IMR-90 (cell line): Measurements from ENCODE around the gene POLR1E. TPM values are rescaled to one million over a fixed set of nuclear protein-coding genes. Genes with fewer than 3 reads are reported as not detected.

Experiments
- ATAC-seq: fragments of 200-7000 bp; cut with Tn5 transposase; 2 replicates; pipeline ENCODE4 v1.9.1; 2020; ENCODE audit warnings: low read depth, mild to moderate bottlenecking, moderate library complexity
- BruUV-seq: library from RNA; stranded (reverse); fragments of 400-500 nt; replicated peaks from 2 replicates; lab custom pipeline; 2021; lab: Mats Ljungman, UMichigan
- CTCF ChIA-PET: fragments of 300-600 bp; formaldehyde crosslinking; extraction: SDS; loops from one replicate; lab custom pipeline; 2021; ENCODE audit warnings: antibody characterized with exemption; lab: Yijun Ruan, JAX
- POLR2A ChIA-PET: fragments of 300-600 bp; sonication (Branson Sonifier 250); formaldehyde crosslinking; loops from one replicate; lab custom pipeline; 2022; ENCODE audit warnings: antibody characterized with exemption; ENCODE audit not compliant: unreplicated experiment; lab: Charles Lee
- DNase-seq: peaks from one replicate; pipeline ENCODE4 v3.0.0; 2013
- H2AFZ ChIP-seq: replicated peaks from 2 replicates; pipeline ENCODE3; 2013; ENCODE audit warnings: low read length, mild to moderate bottlenecking; ENCODE audit not compliant: poor library complexity
- H2AK5ac ChIP-seq: 2 replicates; pipeline ENCODE4 v1.6.1; 2013; ENCODE audit warnings: low read depth, low read length, inconsistent platforms
- H2AK9ac ChIP-seq: replicated peaks from 2 replicates; pipeline ENCODE3; 2013; ENCODE audit warnings: mild to moderate bottlenecking, low read depth, low read length, moderate library complexity; ENCODE audit not compliant: poor library complexity
- H2BK120ac ChIP-seq: 2 replicates; pipeline ENCODE4 v1.6.1; 2013; ENCODE audit warnings: low read depth, low read length, inconsistent platforms
- H2BK15ac ChIP-seq: 3 replicates; pipeline ENCODE4 v1.6.1; 2013; ENCODE audit warnings: low read depth, low read length, inconsistent platforms
- H2BK20ac ChIP-seq: 2 replicates; pipeline ENCODE4 v1.6.1; 2013; ENCODE audit warnings: low read depth, mild to moderate bottlenecking, inconsistent platforms, low read length, moderate library complexity
- H2BK5ac ChIP-seq: 2 replicates; pipeline ENCODE4 v1.6.1; 2013; ENCODE audit warnings: mild to moderate bottlenecking, low read depth, low read length, inconsistent platforms; ENCODE audit not compliant: poor library complexity, severe bottlenecking
- H3K14ac ChIP-seq: replicated peaks from 2 replicates; pipeline ENCODE4 v1.6.1; 2013; ENCODE audit warnings: low read depth, low read length, inconsistent platforms
- H3K18ac ChIP-seq: 2 replicates; pipeline ENCODE4 v1.6.1; 2013; ENCODE audit warnings: low read depth, low read length, control low read depth
- H3K23ac ChIP-seq: 2 replicates; pipeline ENCODE4 v1.6.1; 2013; ENCODE audit warnings: low read depth, low read length, inconsistent platforms
- H3K27ac ChIP-seq: 2 replicates; pipeline ENCODE4 v1.5.1; 2013; ENCODE audit warnings: mild to moderate bottlenecking, control low read depth, low read length; ENCODE audit not compliant: insufficient read depth
- H3K27me3 ChIP-seq: 2 replicates; pipeline ENCODE4 v1.6.1; 2013; ENCODE audit warnings: low read length; ENCODE audit not compliant: control insufficient read depth, insufficient read depth
- H3K36me3 ChIP-seq: 2 replicates; pipeline ENCODE4 v1.6.1; 2013; ENCODE audit warnings: low read length, mixed read lengths; ENCODE audit not compliant: control insufficient read depth, insufficient read depth
- H3K4ac ChIP-seq: 2 replicates; pipeline ENCODE4 v1.6.1; 2013; ENCODE audit warnings: low read depth, low read length, inconsistent platforms
- H3K4me1 ChIP-seq: 2 replicates; pipeline ENCODE4 v1.6.1; 2013; ENCODE audit warnings: low read length, mixed read lengths; ENCODE audit not compliant: control insufficient read depth, insufficient read depth
- H3K4me2 ChIP-seq: 2 replicates; pipeline ENCODE4 v1.6.1; 2013; ENCODE audit warnings: low read depth, mild to moderate bottlenecking, control low read depth, low read length, moderate library complexity
- H3K4me3 ChIP-seq: 2 replicates; pipeline ENCODE4 v1.5.1; 2013; ENCODE audit warnings: low read depth, mild to moderate bottlenecking, control low read depth, low read length, moderate library complexity; ENCODE audit not compliant: insufficient read depth
- H3K56ac ChIP-seq: 2 replicates; pipeline ENCODE4 v1.6.1; 2013; ENCODE audit warnings: low read length, inconsistent platforms; ENCODE audit not compliant: insufficient read depth; ENCODE audit errors: extremely low read depth
- H3K79me1 ChIP-seq, 2 experiments: 2 replicates each; pipeline ENCODE4 v1.6.1; 2013; ENCODE audit warnings: low read length in 2 of 2, inconsistent platforms in 1 of 2, low read depth in 1 of 2
- H3K9ac ChIP-seq: 2 replicates; pipeline ENCODE4 v1.6.1; 2013; ENCODE audit warnings: low read depth, low read length, control low read depth
- H3K9me1 ChIP-seq: 2 replicates; pipeline ENCODE4 v1.6.1; 2013; ENCODE audit warnings: low read length, inconsistent platforms; ENCODE audit not compliant: insufficient read depth
- H3K9me3 ChIP-seq: 2 replicates; pipeline ENCODE4 v1.6.1; 2013; ENCODE audit warnings: low read length; ENCODE audit not compliant: control insufficient read depth, insufficient read depth
- H4K20me1 ChIP-seq: 2 replicates; pipeline ENCODE4 v1.6.1; 2013; ENCODE audit warnings: low read length, inconsistent platforms; ENCODE audit not compliant: insufficient read depth
- H4K5ac ChIP-seq: 2 replicates; pipeline ENCODE4 v1.6.1; 2013; ENCODE audit warnings: mild to moderate bottlenecking, low read depth, low read length, control low read depth
- H4K8ac ChIP-seq, 2 experiments: 2 replicates each; pipeline ENCODE4 v1.6.1; 2013; ENCODE audit warnings: low read depth in 2 of 2, low read length in 2 of 2, control low read depth in 1 of 2, inconsistent platforms in 1 of 2
- H4K91ac ChIP-seq: 2 replicates; pipeline ENCODE4 v1.6.1; 2013; ENCODE audit warnings: low read depth, low read length, inconsistent platforms; ENCODE audit not compliant: insufficient read depth
- CEBPB ChIP-seq: IDR thresholded peaks from 2 replicates; pipeline ENCODE4 v1.6.1; 2012; ENCODE audit warnings: low read depth, low read length, improper control_type of control experiment
- POLR2A ChIP-seq: IDR thresholded peaks from 2 replicates; pipeline ENCODE4 v1.6.1; 2012; ENCODE audit warnings: mild to moderate bottlenecking, low read depth, low read length
- RAD21 ChIP-seq: IDR thresholded peaks from 2 replicates; pipeline ENCODE4 v1.6.1; 2012; ENCODE audit warnings: low read length, improper control_type of control experiment
- RCOR1 ChIP-seq: IDR thresholded peaks from 2 replicates; pipeline ENCODE4 v1.6.1; 2012; ENCODE audit warnings: mild to moderate bottlenecking, low read length, improper control_type of control experiment; ENCODE audit not compliant: insufficient replicate concordance
- WGBS, 2 experiments: methylation state at CpG; one replicate each; pipeline versions ENCODE4 v1.1.5 to v1.1.7; 2013; ENCODE audit warnings: missing lambda C conversion rate in 2 of 2; ENCODE audit not compliant: insufficient read length in 1 of 2; ENCODE audit errors: extremely low coverage in 2 of 2; 5-methylcytosine and 5-hydroxymethylcytosine counted together
- dilution Hi-C: fragments of 300-500 bp; cut with HindIII; formaldehyde crosslinking; loops from one replicate; pipeline ENCODE4 v1.14.3; 2018; ENCODE audit warnings: low sequenced_read_pairs; ENCODE audit not compliant: unreplicated experiment
- in situ Hi-C: fragments of 300-500 bp; cut with MboI; formaldehyde crosslinking; loops from 3 replicates; pipeline ENCODE4 v1.14.3; 2019; ENCODE audit warnings: low sequenced_read_pairs, inconsistent platforms, mixed read lengths
- intact Hi-C: fragments of 100-400 bp; cut with micrococcal nuclease; formaldehyde crosslinking; loops from 2 replicates; pipeline ENCODE4 v1.10.0; 2022
- polyA plus RNA-seq, 3 experiments: library from polyadenylated mRNA; depleted of rRNA; stranded (reverse); fragments of >200 nt; gene quantifications; 2 replicates each; pipeline ENCODE4 v1.2.3, GENCODE V29; 2012; ENCODE audit warnings: low replicate concordance in 1 of 3
- total RNA-seq: library from RNA; depleted of rRNA; stranded (reverse); fragments of >200 nt; gene quantifications from 2 replicates; pipeline ENCODE4 v1.2.3, GENCODE V29; 2012; rRNA removed
- TF ChIP-seq, protein P1 (sequence below): conservative IDR thresholded peaks from 2 replicates; pipeline ENCODE4 v1.5.1; 2012; ENCODE audit warnings: mild to moderate bottlenecking, low read depth, low read length, improper control_type of control experiment

The POLR1E gene
- total and polyA plus RNA-seq, 2 of the 4 experiments (the other 2 are of a cell fraction), result 48.0 to 71.9 TPM

DNA sequence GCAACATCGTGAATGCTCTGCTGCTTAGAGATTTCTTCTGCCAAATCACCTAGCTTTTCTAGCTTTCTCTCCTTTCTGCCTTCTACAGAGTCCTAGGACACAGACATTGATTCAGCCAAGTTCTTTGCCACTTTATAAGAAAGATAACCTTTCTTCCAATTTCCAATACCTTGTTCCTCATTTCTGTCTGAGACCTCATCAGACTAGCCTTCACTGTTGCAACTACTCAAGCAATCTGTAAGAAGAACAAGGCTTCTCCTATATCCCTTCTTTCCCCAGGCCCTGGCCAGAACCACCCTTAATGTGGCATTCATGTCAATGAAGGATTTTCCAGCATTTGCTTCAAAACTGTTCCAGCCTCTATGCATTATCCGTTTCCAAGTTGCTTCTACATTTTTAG, 66.1 kb downstream of the POLR1E start:
- CTCF ChIA-PET, result no interaction called here
- Histone ChIP-seq H4K91ac (no peak overlapping the region), H3K9ac (no peak overlapping the region), H4K5ac (no peak overlapping the region), H3K56ac (no peak overlapping the region), H2BK120ac (no peak overlapping the region), H2AK9ac (no peak overlapping the region), H3K9me1 (peaks cover 3% of the 10 kb centered on the region; the same call in 1 of the 2 replicates), H3K4me1 (peaks cover 6% of the 10 kb centered on the region), H3K4me2 (no peak overlapping the region), H2BK20ac (no peak overlapping the region), H2BK5ac (no peak overlapping the region), H3K27ac (no peak overlapping the region), H3K36me3 (no peaks in the 10 kb centered on the region), H4K8ac (no peak overlapping the region), H2AK5ac (no peak overlapping the region), H2BK15ac (no peak overlapping the region), H3K23ac (no peak overlapping the region), H3K18ac (no peak overlapping the region), H3K27me3 (no peaks in the 10 kb centered on the region), H4K20me1 (no peaks in the 10 kb centered on the region; the same call in 1 of the 2 replicates), H2AFZ (no peak overlapping the region), H3K14ac (no peak overlapping the region), H3K9me3 (no peaks in the 10 kb centered on the region), H3K4ac (no peak overlapping the region), H3K79me1 (peaks cover 5 to 13% of the 10 kb centered on the region in 2 experiments; a peak in 3 of 4 replicates), H3K4me3 (no peak overlapping the region)
- TF ChIP-seq, protein P1, sequence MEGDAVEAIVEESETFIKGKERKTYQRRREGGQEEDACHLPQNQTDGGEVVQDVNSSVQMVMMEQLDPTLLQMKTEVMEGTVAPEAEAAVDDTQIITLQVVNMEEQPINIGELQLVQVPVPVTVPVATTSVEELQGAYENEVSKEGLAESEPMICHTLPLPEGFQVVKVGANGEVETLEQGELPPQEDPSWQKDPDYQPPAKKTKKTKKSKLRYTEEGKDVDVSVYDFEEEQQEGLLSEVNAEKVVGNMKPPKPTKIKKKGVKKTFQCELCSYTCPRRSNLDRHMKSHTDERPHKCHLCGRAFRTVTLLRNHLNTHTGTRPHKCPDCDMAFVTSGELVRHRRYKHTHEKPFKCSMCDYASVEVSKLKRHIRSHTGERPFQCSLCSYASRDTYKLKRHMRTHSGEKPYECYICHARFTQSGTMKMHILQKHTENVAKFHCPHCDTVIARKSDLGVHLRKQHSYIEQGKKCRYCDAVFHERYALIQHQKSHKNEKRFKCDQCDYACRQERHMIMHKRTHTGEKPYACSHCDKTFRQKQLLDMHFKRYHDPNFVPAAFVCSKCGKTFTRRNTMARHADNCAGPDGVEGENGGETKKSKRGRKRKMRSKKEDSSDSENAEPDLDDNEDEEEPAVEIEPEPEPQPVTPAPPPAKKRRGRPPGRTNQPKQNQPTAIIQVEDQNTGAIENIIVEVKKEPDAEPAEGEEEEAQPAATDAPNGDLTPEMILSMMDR, result no peak
- TF ChIP-seq POLR2A, result no peak
- no peak for TF ChIP-seq CEBPB
- TF ChIP-seq RCOR1, result no peak
- TF ChIP-seq RAD21, result no peak
- ATAC-seq, result no peak
- DNase-seq, result no peak
- POLR2A ChIA-PET, result no interaction called here
- in situ Hi-C loops, result no loop called here
- BruUV-seq, result no TSS peak
- dilution Hi-C loops, result no loop called here
- WGBS, 2 experiments, result no CpG with 5 or more reads among the region's 2 CpGs
- intact Hi-C loops, result no loop called here

Other genes starting within 250 kb of the POLR1E start
- 173 and 191 TPM in 2 replicates for gene GRHPR, start 63.3 kb upstream of the POLR1E start, total RNA-seq
- gene GRHPR, start 63.3 kb upstream of the POLR1E start, polyA plus RNA-seq (2012; rRNA removed), result 182 and 198 TPM in 2 replicates
- gene ZBTB5, start 20.5 kb upstream of the POLR1E start, total RNA-seq, result 9.1 and 10.8 TPM in 2 replicates
- 5.8 and 6.3 TPM in 2 replicates for gene ZBTB5, start 20.5 kb upstream of the POLR1E start, polyA plus RNA-seq (2012; rRNA removed)
- 6.6 and 7.5 TPM in 2 replicates for gene FBXO10, start 90.4 kb downstream of the POLR1E start, total RNA-seq
- gene FBXO10, start 90.4 kb downstream of the POLR1E start, polyA plus RNA-seq (2012; rRNA removed), result 6.6 and 6.7 TPM in 2 replicates
- gene TOMM5, start 106.6 kb downstream of the POLR1E start, total RNA-seq, result 159 and 229 TPM in 2 replicates
- gene TOMM5, start 106.6 kb downstream of the POLR1E start, polyA plus RNA-seq (2012; rRNA removed), result 200 and 206 TPM in 2 replicates
- gene FRMPD1, start 165.0 kb downstream of the POLR1E start, total RNA-seq, result not detected in 2 replicates
- gene FRMPD1, start 165.0 kb downstream of the POLR1E start, polyA plus RNA-seq (2012; rRNA removed), result not detected in 2 replicates